T-cell (primary cell): ENCODE data around the gene ZNF579. TPM values are rescaled to one million over a fixed set of nuclear protein-coding genes. Genes with fewer than 3 reads are reported as not detected.

ENCODE experiments used
- ATAC-seq, 4 experiments: fragments of 200-7000 bp in 3 of 4; fragments of 150-1000 bp in 1 of 4; cut with Tn5 transposase; replicated peaks in 1 of 4; 1 replicate in 3 of 4; 2 replicates in 1 of 4; pipeline ENCODE4 v1.10.0; 2021; ENCODE audit warnings: moderate library complexity in 3 of 4, mild to moderate bottlenecking in 2 of 4, moderate number of reproducible peaks in 1 of 4
- CTCF ChIA-PET, 2 donors: fragments of 300-600 bp; sonication (Branson Sonifier 250); formaldehyde crosslinking; loops; one replicate each; lab custom pipeline; 2022; ENCODE audit warnings: antibody characterized with exemption in 2 of 2; lab: Charles Lee
- POLR2A ChIA-PET, 2 donors: fragments of 300-600 bp; sonication (Branson Sonifier 250); formaldehyde crosslinking; loops; one replicate each; lab custom pipeline; 2022; ENCODE audit warnings: antibody characterized with exemption in 2 of 2; lab: Charles Lee
- DNase-seq, 35 experiments: peaks; one replicate each; pipeline versions ENCODE4 v3.0.0 to v3.0.0-alpha.2; 2013 to 2023
- H3K27ac ChIP-seq: one replicate; pipeline ENCODE4 v1.5.1; 2013; ENCODE audit warnings: low read length
- H3K27me3 ChIP-seq, 2 experiments: replicated peaks in 1 of 2; 1 replicate in 1 of 2; 2 replicates in 1 of 2; pipeline versions ENCODE4 v1.6.1 to v1.7.0; 2013; ENCODE audit warnings: low read length in 1 of 2, mixed read lengths in 1 of 2; ENCODE audit not compliant: control insufficient read depth in 2 of 2, insufficient read depth in 2 of 2; ENCODE audit errors: extremely low read depth in 1 of 2
- H3K36me3 ChIP-seq, 2 donors: 1 replicate in 1 of 2; 2 replicates in 1 of 2; pipeline versions ENCODE4 v1.6.1 to v1.7.0; 2013; ENCODE audit warnings: low read length in 1 of 2; ENCODE audit not compliant: control insufficient read depth in 2 of 2, insufficient read depth in 1 of 2; ENCODE audit errors: extremely low read depth in 1 of 2
- H3K4me1 ChIP-seq, 2 experiments: 1 replicate in 1 of 2; 2 replicates in 1 of 2; pipeline versions ENCODE4 v1.6.1 to v1.7.0; 2013; ENCODE audit warnings: low read length in 2 of 2, mixed read lengths in 1 of 2; ENCODE audit not compliant: insufficient read depth in 2 of 2, control insufficient read depth in 1 of 2; ENCODE audit errors: extremely low read depth in 1 of 2
- H3K4me3 ChIP-seq, 2 donors: 1 replicate in 1 of 2; 2 replicates in 1 of 2; pipeline versions ENCODE4 v1.5.1 to v1.7.0; 2013; ENCODE audit warnings: mild to moderate bottlenecking in 2 of 2, low read length in 1 of 2, moderate library complexity in 1 of 2; ENCODE audit not compliant: control insufficient read depth in 1 of 2; ENCODE audit errors: extremely low read depth in 1 of 2
- H3K9me3 ChIP-seq: 2 replicates; pipeline ENCODE4 v1.7.0; 2013
- H3K27ac Mint-ChIP-seq, 2 donors: one replicate each; pipeline ENCODE4 v1.8.0; 2020 to 2021; ENCODE audit warnings: mild to moderate bottlenecking in 2 of 2, mixed read lengths in 2 of 2
- H3K27me3 Mint-ChIP-seq, 2 donors: one replicate each; pipeline ENCODE4 v1.8.0; 2021 to 2022; ENCODE audit warnings: mixed read lengths in 2 of 2
- H3K36me3 Mint-ChIP-seq: one replicate; pipeline ENCODE4 v1.8.0; 2021; ENCODE audit warnings: mixed read lengths
- H3K4me1 Mint-ChIP-seq, 3 donors: one replicate each; pipeline ENCODE4 v1.8.0; 2020 to 2022; ENCODE audit warnings: mixed read lengths in 3 of 3, mild to moderate bottlenecking in 1 of 3
- H3K4me3 Mint-ChIP-seq, 3 donors: one replicate each; pipeline ENCODE4 v1.8.0; 2020 to 2022; ENCODE audit warnings: mild to moderate bottlenecking in 3 of 3, mixed read lengths in 3 of 3, moderate library complexity in 3 of 3
- H3K9me3 Mint-ChIP-seq, 3 donors: one replicate each; pipeline ENCODE4 v1.8.0; 2020 to 2022; ENCODE audit warnings: mixed read lengths in 3 of 3
- whole genome bisulfite sequencing: methylation state at CpG from one replicate; pipeline ENCODE4 v1.1.5; 2013; ENCODE audit warnings: missing lambda C conversion rate; ENCODE audit not compliant: insufficient coverage; 5-methylcytosine and 5-hydroxymethylcytosine counted together
- total RNA-seq, 35 experiments: library from RNA in 6 of 35; stranded (reverse) in 6 of 35; fragments of 120-200 nt in 1 of 35; gene quantifications; one replicate each; pipeline versions ENCODE4 v1.2.1 to v1.2.4 and lab custom pipeline; 2013 to 2026

ZNF579 gene
- total RNA-seq, 5 donors from 2014 or later (not counting 1 experiment from before 2014, with no cell fraction given): 5.4 to 13.3 (median 10.0) TPM

DNA sequence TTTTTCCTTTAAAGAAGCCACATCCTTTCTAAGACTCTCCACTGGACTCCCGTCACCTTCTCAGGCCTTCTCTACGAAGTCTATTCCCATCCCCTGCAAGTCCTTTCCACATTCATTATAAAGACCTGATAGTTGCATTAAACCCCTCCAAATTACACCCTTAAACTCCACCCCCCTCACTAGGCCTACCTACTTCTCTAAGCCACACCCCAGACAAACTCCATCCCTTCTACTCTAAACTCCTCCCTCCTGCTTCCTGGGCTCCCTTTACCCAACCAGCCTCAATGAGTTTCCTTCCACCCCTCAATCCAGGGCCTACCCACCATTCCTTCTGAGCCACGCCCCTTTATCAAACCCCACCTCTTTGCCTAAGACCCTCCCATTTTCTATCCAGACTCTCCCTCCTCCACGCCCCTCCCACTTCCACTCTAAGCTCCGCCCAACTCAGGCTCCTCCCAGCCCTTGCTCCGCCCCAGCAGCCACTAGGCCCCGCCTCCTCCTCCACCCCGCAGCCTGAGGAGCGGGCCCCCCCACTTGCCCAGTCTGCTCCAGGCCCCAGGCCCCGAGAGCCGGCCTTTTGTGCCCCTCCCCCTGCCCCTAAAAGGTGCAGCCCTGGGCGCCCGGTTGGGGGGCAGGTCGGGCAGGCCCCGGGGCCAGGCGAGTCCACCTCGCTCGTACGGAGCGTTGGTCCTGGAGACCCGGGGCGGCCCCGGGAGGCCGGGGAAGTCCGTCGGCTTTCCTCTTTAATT, 18.2 kb upstream of the ZNF579 start:
- Mint-ChIP-seq H3K27me3 (no peaks in the 10 kb centered on the region), H3K36me3 (peaks cover 34% of the 10 kb centered on the region), H3K27ac (peak overlapping the region; percentile 100), H3K4me3 (peak overlapping the region; percentile 98 to 99 (median 98)), H3K9me3 (peaks cover 0 to 3% (median 0%) of the 10 kb centered on the region in 3 donors), H3K4me1 (peaks cover 21 to 37% (median 23%) of the 10 kb centered on the region in 3 donors)
- POLR2A ChIA-PET: interaction anchor here (0.6 to 2.1 kb wide), 7 partner anchors 26 to 319 kb away, joined by 3 to 11 read pairs (median 4); partner anchors contain the start of gene ZNF784 (in 2 of the 2)
- Histone ChIP-seq H3K4me3 (peak overlapping the region; percentile 86 to 97), H3K27me3 (no peaks in the 10 kb centered on the region), H3K36me3 (peaks cover 13 to 22% of the 10 kb centered on the region in 2 donors), H3K4me1 (peaks cover 7 to 26% of the 10 kb centered on the region in 2 experiments), H3K9me3 (no peaks in the 10 kb centered on the region), H3K27ac (peak overlapping the region; percentile 97)
- peak; percentile 63 to 73 (median 66) for ATAC-seq
- CTCF ChIA-PET: interaction anchor here in 1 of 2 donors (0.6 to 1.7 kb wide), 10 partner anchors 25 to 260 kb away, joined by 3 to 10 read pairs (median 4); partner anchors contain the start of genes ISOC2, KMT5C, U2AF2 and ZNF628
- peak; percentile 83 to 99 (median 90) for DNase-seq
- 8% methylated on average over 25 of the region's 26 CpGs for WGBS

DNA sequence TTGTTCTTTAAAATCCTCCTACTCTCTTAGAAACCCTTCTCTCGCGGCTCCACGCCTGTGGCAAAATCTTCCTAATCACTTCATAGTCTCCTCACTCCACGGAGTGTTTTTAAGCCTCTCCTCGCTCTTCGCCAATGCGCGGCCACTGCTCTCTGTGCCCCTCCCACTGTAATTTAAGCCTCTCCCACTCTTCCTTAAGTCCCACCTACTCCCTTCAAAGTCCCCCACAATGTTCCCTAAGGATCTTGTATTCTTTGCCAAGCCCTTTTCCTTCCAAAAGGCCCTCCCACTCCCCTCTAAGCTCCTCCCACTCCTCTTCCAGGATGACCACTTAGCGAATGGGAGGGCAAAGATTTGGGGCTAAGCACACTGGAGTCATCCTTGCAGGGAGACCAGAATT, 17.4 kb upstream of the ZNF579 start:
- Histone ChIP-seq H3K36me3 (peaks cover 18 to 22% of the 10 kb centered on the region in 2 donors), H3K9me3 (no peaks in the 10 kb centered on the region), H3K4me1 (peaks cover 7 to 23% of the 10 kb centered on the region in 2 experiments), H3K27me3 (no peaks in the 10 kb centered on the region), H3K27ac (peak overlapping the region; percentile 97), H3K4me3 (no peak overlapping the region)
- DNase-seq (no peak), ATAC-seq (no peak)
- peak overlapping the region in 1 of 2 donors; percentile 91 for H3K27ac Mint-ChIP-seq
- H3K9me3 Mint-ChIP-seq: peaks cover 0 to 3% (median 0%) of the 10 kb centered on the region in 3 donors
- 93% methylated on average over 8 of the region's 9 CpGs for WGBS
- no peak overlapping the region for H3K4me3 Mint-ChIP-seq
- H3K4me1 Mint-ChIP-seq: peaks cover 16 to 29% (median 17%) of the 10 kb centered on the region in 3 donors
- ChIA-PET CTCF (no interaction called here), POLR2A (no interaction called here)
- no peaks in the 10 kb centered on the region for H3K27me3 Mint-ChIP-seq
- peaks cover 37% of the 10 kb centered on the region for H3K36me3 Mint-ChIP-seq

DNA sequence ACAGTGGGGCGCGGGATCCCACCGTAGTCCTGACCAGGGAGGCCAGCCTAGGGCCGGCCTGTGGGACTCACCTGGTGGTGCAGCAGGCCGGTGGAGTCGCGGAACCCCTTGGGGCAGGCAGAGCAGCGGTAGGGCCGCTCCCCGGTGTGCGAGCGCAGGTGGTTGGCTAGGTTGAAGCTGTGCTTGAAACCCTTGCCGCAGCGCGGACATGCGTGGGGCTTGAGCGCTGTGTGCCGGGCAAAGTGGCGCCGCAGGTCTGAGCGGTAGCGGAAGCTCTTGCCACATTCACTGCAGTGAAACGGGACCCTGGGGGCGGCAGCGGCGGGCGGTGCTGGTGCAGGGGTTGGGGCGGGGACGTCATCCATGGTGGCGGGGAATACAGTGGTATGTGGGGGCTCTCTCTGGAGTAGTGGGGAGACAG, 16.9 kb upstream of the ZNF579 start:
- POLR2A ChIA-PET: interaction anchor here in 1 of 2 donors (0.6 kb wide), 1 partner anchor 318 kb away, joined by 6 read pairs; the partner anchor contains the start of gene HSPBP1
- Mint-ChIP-seq H3K4me3 (no peak overlapping the region), H3K36me3 (peaks cover 37% of the 10 kb centered on the region), H3K27me3 (no peaks in the 10 kb centered on the region), H3K4me1 (peaks cover 16 to 29% (median 17%) of the 10 kb centered on the region in 3 donors), H3K27ac (no peak overlapping the region), H3K9me3 (peaks cover 0 to 3% (median 0%) of the 10 kb centered on the region in 3 donors)
- WGBS: over 99% methylated on average over 20 of the region's 30 CpGs
- no peaks in the 10 kb centered on the region for H3K27me3 ChIP-seq
- peaks cover 22 to 23% of the 10 kb centered on the region in 2 donors for H3K36me3 ChIP-seq
- ATAC-seq (no peak), DNase-seq (no peak)
- peaks cover 7 to 23% of the 10 kb centered on the region in 2 experiments for H3K4me1 ChIP-seq
- no peak overlapping the region for H3K4me3 ChIP-seq
- no peak overlapping the region for H3K27ac ChIP-seq
- CTCF ChIA-PET: no interaction called here
- H3K9me3 ChIP-seq: no peaks in the 10 kb centered on the region

DNA sequence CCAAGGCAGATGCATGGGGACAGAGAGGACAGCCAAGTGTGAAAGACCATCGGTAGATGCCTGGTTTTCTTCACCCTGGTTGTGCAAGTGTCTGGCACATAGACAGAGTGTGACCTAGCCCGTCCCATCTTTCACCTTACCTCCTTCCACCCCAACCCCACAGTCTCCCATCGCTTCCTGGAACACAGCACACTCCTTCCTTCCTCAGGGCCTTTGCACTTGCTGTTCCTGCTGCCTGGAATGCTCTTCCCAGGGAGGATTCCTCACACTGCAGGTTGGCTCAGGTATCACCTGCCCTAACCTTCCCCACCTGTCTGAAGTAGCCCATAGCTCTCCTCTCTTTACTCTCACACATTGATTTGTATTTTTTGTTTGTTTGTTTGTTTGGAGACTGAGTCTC, 15.7 kb upstream of the ZNF579 start:
- Histone ChIP-seq H3K4me1 (peaks cover 6 to 16% of the 10 kb centered on the region in 2 experiments), H3K4me3 (no peak overlapping the region), H3K27ac (no peak overlapping the region), H3K36me3 (peaks cover 27 to 28% of the 10 kb centered on the region in 2 donors), H3K9me3 (no peaks in the 10 kb centered on the region), H3K27me3 (no peaks in the 10 kb centered on the region)
- WGBS: 100% methylated on average over 3 of the region's 3 CpGs
- DNase-seq: no peak
- ChIA-PET CTCF (no interaction called here), POLR2A (no interaction called here)
- no peak overlapping the region for H3K27ac Mint-ChIP-seq
- peaks cover 41% of the 10 kb centered on the region for H3K36me3 Mint-ChIP-seq
- H3K4me1 Mint-ChIP-seq: peaks cover 12 to 23% (median 12%) of the 10 kb centered on the region in 3 donors
- no peak overlapping the region for H3K4me3 Mint-ChIP-seq
- H3K9me3 Mint-ChIP-seq: peaks cover 0 to 3% (median 0%) of the 10 kb centered on the region in 3 donors
- no peaks in the 10 kb centered on the region for H3K27me3 Mint-ChIP-seq
- ATAC-seq: no peak

DNA sequence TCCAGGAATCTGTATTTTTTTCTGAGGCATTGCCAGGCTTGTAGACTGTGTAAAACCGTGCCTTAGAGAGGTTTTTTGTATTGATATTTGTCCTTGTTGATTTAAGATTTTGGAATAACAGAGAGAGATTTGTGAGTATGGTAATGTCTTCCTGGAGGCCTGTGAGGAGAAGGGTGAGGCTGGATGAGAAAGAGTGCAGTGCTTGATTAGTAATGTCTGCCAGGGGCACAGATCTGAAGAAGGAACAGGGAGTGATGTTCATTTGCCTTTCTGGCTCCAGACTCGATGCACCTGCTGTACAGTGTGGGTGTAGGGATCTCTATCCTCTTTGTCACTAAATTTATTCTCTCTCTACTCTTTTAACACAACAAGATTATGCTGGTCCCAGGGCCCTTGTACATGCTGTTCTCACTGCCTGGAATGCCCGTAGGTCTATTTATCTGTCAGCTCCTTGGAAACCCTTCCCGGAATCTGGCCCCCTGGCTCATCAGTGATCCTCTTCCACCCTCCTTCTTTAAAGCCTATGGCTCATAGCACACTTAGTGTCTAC, 14.4 kb upstream of the ZNF579 start:
- CTCF ChIA-PET: interaction anchor here in 1 of 2 donors (0.5 kb wide), 1 partner anchor 452 kb away, joined by 3 read pairs; no protein-coding TSS in a partner anchor
- DNase-seq (no peak), ATAC-seq (no peak)
- Mint-ChIP-seq H3K36me3 (peaks cover 42% of the 10 kb centered on the region), H3K4me3 (no peak overlapping the region), H3K9me3 (peaks cover 0 to 3% (median 0%) of the 10 kb centered on the region in 3 donors), H3K27ac (no peak overlapping the region), H3K4me1 (peaks cover 5 to 17% (median 6%) of the 10 kb centered on the region in 3 donors), H3K27me3 (no peaks in the 10 kb centered on the region)
- Histone ChIP-seq H3K27ac (no peak overlapping the region), H3K9me3 (no peaks in the 10 kb centered on the region), H3K4me1 (peaks cover 0 to 8% of the 10 kb centered on the region in 2 experiments), H3K36me3 (peaks cover 27 to 28% of the 10 kb centered on the region in 2 donors), H3K4me3 (no peak overlapping the region), H3K27me3 (no peaks in the 10 kb centered on the region)
- POLR2A ChIA-PET: no interaction called here
- WGBS: 100% methylated on average over 2 of the region's 4 CpGs

DNA sequence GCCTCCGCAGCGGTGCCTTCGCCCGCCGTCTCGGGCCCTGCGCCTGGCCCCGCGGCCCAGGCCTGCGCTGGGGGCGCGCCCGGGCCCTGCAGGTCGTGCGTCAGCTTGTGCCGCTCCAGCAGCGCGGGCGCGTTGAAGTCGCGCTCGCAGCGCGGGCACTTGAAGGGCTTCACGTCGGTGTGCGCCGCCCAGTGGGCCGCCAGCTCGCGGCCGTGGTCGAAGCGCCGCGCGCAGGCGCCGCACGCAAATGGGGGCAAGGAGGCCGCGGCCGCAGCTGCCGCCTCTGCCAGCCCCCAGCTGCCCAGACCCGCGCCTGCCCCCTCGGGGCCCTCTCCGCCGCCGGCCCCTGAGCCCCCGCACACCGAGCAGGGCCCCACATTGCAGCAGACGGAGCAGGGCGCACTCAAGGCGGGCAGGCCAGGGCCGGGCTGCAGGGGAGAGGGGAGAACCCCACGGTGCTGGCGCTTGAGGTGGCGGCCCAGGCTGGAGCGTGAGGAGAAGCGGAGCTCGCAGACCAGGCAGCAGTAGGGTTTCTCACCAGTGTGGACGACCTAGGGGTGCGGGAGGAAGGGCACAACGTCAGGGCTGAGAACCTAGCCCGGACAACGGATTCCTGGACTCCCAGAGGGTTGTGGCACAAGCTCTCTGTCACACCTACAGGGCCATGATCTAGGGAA, 12.6 kb upstream of the ZNF579 start:
- Histone ChIP-seq H3K36me3 (peaks cover 27 to 28% of the 10 kb centered on the region in 2 donors), H3K4me1 (peaks cover 0 to under 1% of the 10 kb centered on the region in 2 experiments), H3K27me3 (peaks cover 0 to under 1% of the 10 kb centered on the region in 2 experiments), H3K27ac (no peak overlapping the region), H3K9me3 (no peaks in the 10 kb centered on the region), H3K4me3 (no peak overlapping the region)
- no peak for DNase-seq
- H3K36me3 Mint-ChIP-seq: peaks cover 37% of the 10 kb centered on the region
- POLR2A ChIA-PET: no interaction called here
- H3K9me3 Mint-ChIP-seq: no peaks in the 10 kb centered on the region
- no peak overlapping the region for H3K4me3 Mint-ChIP-seq
- ATAC-seq: no peak
- H3K4me1 Mint-ChIP-seq: peaks cover 0 to 9% (median 8%) of the 10 kb centered on the region in 3 donors
- CTCF ChIA-PET: interaction anchor here in 1 of 2 donors (0.5 kb wide), 1 partner anchor 452 kb away, joined by 3 read pairs; no protein-coding TSS in a partner anchor
- H3K27ac Mint-ChIP-seq: no peak overlapping the region
- 97% methylated on average over 63 of the region's 68 CpGs for WGBS
- H3K27me3 Mint-ChIP-seq: no peaks in the 10 kb centered on the region
